ENCODE results near the gene MAGEB17. TPM values are rescaled to one million over a fixed set of nuclear protein-coding genes. Genes with fewer than 3 reads are reported as not detected.

MAGEB17 gene
- total RNA-seq, 1 experiment from 2014 or later, result not detected

GRCh38 chrX:16186380-16187007 is 19.2 kb downstream of the MAGEB17 start (continued):
- TF ChIP-seq, protein P1, sequence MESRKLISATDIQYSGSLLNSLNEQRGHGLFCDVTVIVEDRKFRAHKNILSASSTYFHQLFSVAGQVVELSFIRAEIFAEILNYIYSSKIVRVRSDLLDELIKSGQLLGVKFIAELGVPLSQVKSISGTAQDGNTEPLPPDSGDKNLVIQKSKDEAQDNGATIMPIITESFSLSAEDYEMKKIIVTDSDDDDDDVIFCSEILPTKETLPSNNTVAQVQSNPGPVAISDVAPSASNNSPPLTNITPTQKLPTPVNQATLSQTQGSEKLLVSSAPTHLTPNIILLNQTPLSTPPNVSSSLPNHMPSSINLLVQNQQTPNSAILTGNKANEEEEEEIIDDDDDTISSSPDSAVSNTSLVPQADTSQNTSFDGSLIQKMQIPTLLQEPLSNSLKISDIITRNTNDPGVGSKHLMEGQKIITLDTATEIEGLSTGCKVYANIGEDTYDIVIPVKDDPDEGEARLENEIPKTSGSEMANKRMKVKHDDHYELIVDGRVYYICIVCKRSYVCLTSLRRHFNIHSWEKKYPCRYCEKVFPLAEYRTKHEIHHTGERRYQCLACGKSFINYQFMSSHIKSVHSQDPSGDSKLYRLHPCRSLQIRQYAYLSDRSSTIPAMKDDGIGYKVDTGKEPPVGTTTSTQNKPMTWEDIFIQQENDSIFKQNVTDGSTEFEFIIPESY (IDR thresholded peaks at IDR 0.05; ENCODE audit: extremely low read depth, insufficient replicate concordance, low read length), result no peak

DNA sequence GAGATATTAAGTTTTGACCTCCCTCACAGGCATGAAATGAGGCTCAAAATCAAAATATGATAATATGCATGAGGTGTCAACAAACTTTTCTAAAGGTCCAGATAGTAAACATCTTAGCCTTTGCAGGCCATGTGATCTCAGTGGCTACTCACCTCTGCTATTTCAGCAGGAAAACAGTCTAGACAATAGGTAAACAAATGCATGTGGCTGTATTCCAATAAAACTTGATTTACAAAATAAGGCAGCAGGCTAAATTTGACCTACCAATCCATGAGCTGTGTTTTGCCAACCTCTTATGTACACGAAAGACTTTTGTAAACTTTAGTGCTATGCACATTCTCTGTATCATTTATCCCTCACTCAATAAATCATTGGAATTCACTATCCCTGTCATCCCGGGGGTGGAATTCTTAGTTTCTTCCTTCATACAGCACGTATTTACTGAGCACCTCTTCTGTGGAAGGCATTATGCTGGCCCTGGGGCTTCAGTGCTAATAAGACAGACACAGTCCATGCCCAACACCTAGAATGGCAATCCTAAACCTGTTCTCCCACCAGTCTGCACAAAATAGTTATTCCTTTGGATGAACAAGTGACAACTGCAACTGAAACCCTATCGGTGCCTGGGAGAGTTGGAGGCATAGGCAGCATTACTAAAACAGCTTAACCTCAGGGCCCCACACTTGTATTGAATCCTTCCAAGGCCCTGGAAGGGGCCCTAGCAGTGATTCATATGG is 19.9 kb downstream of the MAGEB17 start:
- no peak overlapping the region for H3K4me2 ChIP-seq (ENCODE audit: low read length)
- H3K27me3 ChIP-seq (ENCODE audit: insufficient read depth, low read length), result no peaks in the 10 kb centered on the region
- no peaks in the 10 kb centered on the region for H3K9me2 ChIP-seq (ENCODE audit: insufficient read depth)
- TF ChIP-seq RAD21 (IDR thresholded peaks at IDR 0.05; ENCODE audit: low read depth) (no peak), JUND (IDR thresholded peaks at IDR 0.05) (no peak), YY1 (IDR thresholded peaks at IDR 0.05; ENCODE audit: extremely low read depth, insufficient replicate concordance, low read depth, low read length) (no peak), EZH2phosphoT487 (IDR thresholded peaks at IDR 0.05; ENCODE audit: borderline replicate concordance) (no peak), EZH2 (IDR thresholded peaks at IDR 0.05) (no peak), EGR1 (IDR thresholded peaks at IDR 0.05; ENCODE audit: low read depth) (no peak), ZFX (IDR thresholded peaks at IDR 0.05) (no peak), ELF1 (IDR thresholded peaks at IDR 0.05; ENCODE audit: borderline replicate concordance, low read depth) (no peak), CBX3 (IDR thresholded peaks at IDR 0.05; ENCODE audit: low read depth) (no peak), CTCF (IDR thresholded peaks at IDR 0.05 in 2 of 3, conservative IDR thresholded peaks at IDR 0.05 in 1 of 3; ENCODE audit: borderline replicate concordance in 1 of 3, insufficient read depth in 1 of 3, low read depth in 2 of 3, low read length in 2 of 3) (no peak), SP1 (IDR thresholded peaks at IDR 0.05; ENCODE audit: low read depth) (no peak), POLR2A (IDR thresholded peaks at IDR 0.05; ENCODE audit: borderline replicate concordance, extremely low read depth, insufficient read depth, insufficient read length) (no peak), CEBPB (IDR thresholded peaks at IDR 0.05; ENCODE audit: low read depth) (no peak), FOSL1 (IDR thresholded peaks at IDR 0.05; ENCODE audit: low read depth) (no peak), SRF (IDR thresholded peaks at IDR 0.05; ENCODE audit: low read depth) (no peak), SIN3A (IDR thresholded peaks at IDR 0.05; ENCODE audit: low read depth) (no peak)
- TF ChIP-seq, protein P2, sequence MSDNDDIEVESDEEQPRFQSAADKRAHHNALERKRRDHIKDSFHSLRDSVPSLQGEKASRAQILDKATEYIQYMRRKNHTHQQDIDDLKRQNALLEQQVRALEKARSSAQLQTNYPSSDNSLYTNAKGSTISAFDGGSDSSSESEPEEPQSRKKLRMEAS (IDR thresholded peaks at IDR 0.05), result no peak
- TF ChIP-seq, protein P3, sequence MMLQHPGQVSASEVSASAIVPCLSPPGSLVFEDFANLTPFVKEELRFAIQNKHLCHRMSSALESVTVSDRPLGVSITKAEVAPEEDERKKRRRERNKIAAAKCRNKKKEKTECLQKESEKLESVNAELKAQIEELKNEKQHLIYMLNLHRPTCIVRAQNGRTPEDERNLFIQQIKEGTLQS (IDR thresholded peaks at IDR 0.05), result no peak
- TF ChIP-seq, protein P1 (IDR thresholded peaks at IDR 0.05; ENCODE audit: extremely low read depth, insufficient replicate concordance, low read length), result no peak
- no peaks in the 10 kb centered on the region for H4K20me1 ChIP-seq (ENCODE audit: insufficient read depth)
- no peak for ATAC-seq
- peak overlapping the region; percentile 35 for H2AFZ ChIP-seq (ENCODE audit: low read depth, low read length, poor library complexity, severe bottlenecking)
- no peaks in the 10 kb centered on the region for H3K9me3 ChIP-seq (ENCODE audit: control insufficient read depth in 1 of 2, insufficient read depth in 1 of 2, low read depth in 1 of 2, low read length in 2 of 2)
- H3K4me1 ChIP-seq (ENCODE audit: control insufficient read depth in 1 of 2, insufficient read depth in 2 of 2, low read length in 2 of 2), result peaks cover 15 to 43% of the 10 kb centered on the region in 2 experiments
- no peak overlapping the region for H3K27ac ChIP-seq (ENCODE audit: low read depth, low read length)
- intact Hi-C loops (cut with micrococcal nuclease), result no loop called here
- no peak overlapping the region for H3K4me3 ChIP-seq (replicated peaks in 1 of 2; ENCODE audit: low read depth in 1 of 2, low read length in 2 of 2)
- POLR2A ChIA-PET, result no interaction called here
- DNase-seq (ENCODE audit: low read depth, low spot score), result no peak
- BruUV-seq (replicated peaks), result no TSS peak
- CTCF ChIA-PET, result interaction anchor here (0.5 kb wide), 1 partner anchor 70 kb away, joined by 3 read pairs; no protein-coding TSS in a partner anchor
- RAD21 ChIA-PET (ENCODE audit: low non-redundant PET in 1 of 2, low total read pairs in 2 of 2, uncharacterized antibody in 2 of 2, unreplicated experiment in 2 of 2), result no interaction called here
- H3K79me2 ChIP-seq (ENCODE audit: insufficient read depth, low read length), result no peaks in the 10 kb centered on the region
- H3K36me3 ChIP-seq (ENCODE audit: control insufficient read depth in 1 of 2, insufficient read depth in 2 of 2, low read length in 2 of 2), result no peaks in the 10 kb centered on the region
- no peak overlapping the region for H3K9ac ChIP-seq (ENCODE audit: low read length)

Measured in HCT116 (cell line).